HEK293T (cell line): ENCODE measurements around the gene CEP41.
A peak's percentile ranks its signal among the peaks of the same experiment; 100 is the strongest.

Experiments
- CTCF ChIA-PET: fragments of 350-600 bp; formaldehyde crosslinking; extraction: SDS; loops from one replicate; lab custom pipeline; 2021; ENCODE audit warnings: antibody characterized with exemption, inconsistent platforms; lab: Yijun Ruan, JAX
- POLR2A ChIA-PET: fragments of 350-600 bp; formaldehyde crosslinking; extraction: SDS; loops from one replicate; lab custom pipeline; 2020; ENCODE audit warnings: antibody characterized with exemption, inconsistent platforms; lab: Yijun Ruan, JAX
- DNase-seq: peaks from one replicate; pipeline ENCODE4 v3.0.0; 2012; ENCODE audit warnings: mixed read lengths; ENCODE audit errors: extremely low spot score
- ARNT ChIP-seq: fragments of 450-650 bp; IDR thresholded peaks from 2 replicates; pipeline ENCODE4 v1.6.1; 2017; ENCODE audit warnings: mild to moderate bottlenecking
- BHLHE40 ChIP-seq: fragments of 450-650 bp; IDR thresholded peaks from 2 replicates; pipeline ENCODE4 v1.6.1; 2016; ENCODE audit warnings: mild to moderate bottlenecking, moderate library complexity, borderline replicate concordance
- CTBP1 ChIP-seq: fragments of 450-650 bp; IDR thresholded peaks from 2 replicates; pipeline ENCODE4 v1.6.1; 2016; ENCODE audit warnings: borderline replicate concordance
- ELF4 ChIP-seq: fragments of 450-650 bp; IDR thresholded peaks from 2 replicates; pipeline ENCODE4 v1.6.1; 2017; ENCODE audit warnings: antibody characterized with exemption
- FOXA1 ChIP-seq: fragments of 450-650 bp; IDR thresholded peaks from 2 replicates; pipeline ENCODE4 v1.6.1; 2016; ENCODE audit warnings: mild to moderate bottlenecking
- FOXK2 ChIP-seq: fragments of 450-650 bp; IDR thresholded peaks from 2 replicates; pipeline ENCODE4 v1.6.1; 2016; ENCODE audit warnings: mild to moderate bottlenecking
- FOXM1 ChIP-seq: fragments of 450-650 bp; IDR thresholded peaks from 2 replicates; pipeline ENCODE4 v1.6.1; 2017; ENCODE audit warnings: mild to moderate bottlenecking, borderline replicate concordance
- HDGF ChIP-seq: fragments of 450-650 bp; IDR thresholded peaks from 2 replicates; pipeline ENCODE4 v1.6.1; 2017; ENCODE audit warnings: antibody characterized with exemption, borderline replicate concordance
- L3MBTL2 ChIP-seq: fragments of 450-650 bp; conservative IDR thresholded peaks from 2 replicates; pipeline ENCODE4 v1.6.1; 2016; ENCODE audit warnings: mild to moderate bottlenecking
- LEF1 ChIP-seq: fragments of 450-650 bp; IDR thresholded peaks from 2 replicates; pipeline ENCODE4 v1.6.1; 2017; ENCODE audit warnings: mild to moderate bottlenecking, borderline replicate concordance
- NFRKB ChIP-seq: fragments of 450-650 bp; IDR thresholded peaks from 2 replicates; pipeline ENCODE4 v1.6.1; 2016; ENCODE audit warnings: mild to moderate bottlenecking, moderate library complexity
- SP1 ChIP-seq: fragments of 450-650 bp; IDR thresholded peaks from 2 replicates; pipeline ENCODE4 v1.6.1; 2017
- SUZ12 ChIP-seq: fragments of 450-650 bp; IDR thresholded peaks from 2 replicates; pipeline ENCODE4 v1.6.1; 2016; ENCODE audit warnings: mild to moderate bottlenecking
- TARDBP ChIP-seq: fragments of 450-650 bp; IDR thresholded peaks from 2 replicates; pipeline ENCODE4 v1.6.1; 2016
- ZNF384 ChIP-seq: fragments of 450-650 bp; IDR thresholded peaks from 2 replicates; pipeline ENCODE4 v1.6.1; 2016
- TF ChIP-seq, protein P1 (sequence below): fragments of 450-650 bp; IDR thresholded peaks from 2 replicates; pipeline ENCODE4 v1.6.1; 2016

Gene CEP41

DNA sequence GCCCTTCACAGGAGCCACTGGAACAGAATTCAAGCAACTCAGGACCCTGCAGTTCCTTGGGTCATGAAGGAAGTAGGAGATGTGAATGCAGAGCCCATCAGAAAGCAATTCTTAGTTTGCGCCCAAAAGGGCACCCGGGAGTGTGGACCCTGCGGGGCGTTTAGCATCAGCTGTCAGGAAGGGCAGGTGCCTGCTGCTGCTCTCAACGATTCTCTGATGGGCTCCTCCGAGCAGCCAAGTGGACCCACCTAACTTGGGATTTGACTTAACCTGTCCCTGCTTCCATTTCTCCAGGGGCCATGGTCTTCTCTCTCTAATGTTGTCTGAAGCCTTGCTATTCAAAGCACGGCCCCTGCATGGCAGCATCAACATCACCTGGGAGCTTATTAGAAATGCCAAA is 79.1 kb downstream of the CEP41 start:
- TF ChIP-seq HDGF (no peak), NFRKB (no peak)
- DNase-seq = no peak
- ChIA-PET CTCF (no interaction called here), POLR2A (no interaction called here)

DNA sequence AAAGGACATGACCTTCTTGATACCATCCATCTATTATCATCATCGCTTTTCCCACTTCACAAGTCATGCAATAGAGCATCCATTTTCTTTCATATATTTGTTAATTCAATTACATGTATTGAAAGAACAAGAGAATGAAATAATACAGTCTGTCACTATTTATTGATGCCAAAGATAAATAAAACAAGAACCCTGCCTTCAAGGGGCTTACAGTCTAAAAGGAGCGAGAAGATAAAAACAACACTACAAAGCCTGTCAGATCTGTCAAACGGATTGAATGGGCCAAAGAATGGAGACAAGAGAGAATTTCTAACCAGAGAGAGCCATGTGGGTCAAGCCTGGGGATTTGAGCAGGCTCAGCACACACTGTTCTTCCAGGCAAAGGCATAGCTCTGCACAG is 80.3 kb downstream of the CEP41 start:
- DNase-seq = no peak
- POLR2A ChIA-PET = no interaction called here
- TF ChIP-seq ZNF384 (no peak), TARDBP (no peak), ELF4 (no peak), L3MBTL2 (no peak), FOXM1 (no peak), HDGF (no peak), FOXK2 (no peak), SUZ12 (no peak), FOXA1 (no peak), BHLHE40 (no peak), ARNT (no peak), NFRKB (no peak), CTBP1 (no peak), LEF1 (no peak), SP1 (no peak)
- TF ChIP-seq, protein P1, sequence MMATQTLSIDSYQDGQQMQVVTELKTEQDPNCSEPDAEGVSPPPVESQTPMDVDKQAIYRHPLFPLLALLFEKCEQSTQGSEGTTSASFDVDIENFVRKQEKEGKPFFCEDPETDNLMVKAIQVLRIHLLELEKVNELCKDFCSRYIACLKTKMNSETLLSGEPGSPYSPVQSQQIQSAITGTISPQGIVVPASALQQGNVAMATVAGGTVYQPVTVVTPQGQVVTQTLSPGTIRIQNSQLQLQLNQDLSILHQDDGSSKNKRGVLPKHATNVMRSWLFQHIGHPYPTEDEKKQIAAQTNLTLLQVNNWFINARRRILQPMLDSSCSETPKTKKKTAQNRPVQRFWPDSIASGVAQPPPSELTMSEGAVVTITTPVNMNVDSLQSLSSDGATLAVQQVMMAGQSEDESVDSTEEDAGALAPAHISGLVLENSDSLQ = no peak
- CTCF ChIA-PET = no interaction called here

DNA sequence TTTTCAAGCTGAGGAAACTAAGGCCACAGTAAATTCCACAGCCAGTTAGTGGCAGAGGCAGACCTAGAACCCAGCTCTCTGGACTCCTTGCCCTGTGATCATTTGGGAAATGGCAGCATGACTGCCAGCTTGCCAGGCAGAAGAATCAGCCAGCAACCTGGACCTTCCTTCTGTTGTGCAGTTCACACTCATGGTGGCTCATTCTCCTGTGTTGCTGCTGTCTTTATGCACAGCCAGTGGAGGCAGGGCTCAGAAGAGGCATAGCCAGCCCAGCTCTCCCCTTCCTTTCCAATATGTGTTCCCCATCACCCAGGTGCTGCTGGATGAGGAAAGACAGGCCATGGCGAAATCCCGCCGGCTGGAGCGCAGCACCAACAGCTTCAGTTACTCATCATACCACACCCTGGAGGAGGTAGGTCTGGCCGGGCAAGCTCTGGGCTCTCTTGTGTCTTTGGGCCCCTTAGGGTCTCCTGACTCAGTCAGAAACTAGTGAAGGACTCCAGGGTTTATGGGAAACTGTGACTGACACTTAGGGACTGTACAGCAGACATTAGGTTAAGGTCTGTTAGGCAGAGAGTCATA is 81.4 kb downstream of the CEP41 start:
- ChIA-PET CTCF (no interaction called here), POLR2A (no interaction called here)
- no peak for DNase-seq
- no peak for TF ChIP-seq SP1
- no peak for TF ChIP-seq LEF1
- TF ChIP-seq BHLHE40 = no peak

DNA sequence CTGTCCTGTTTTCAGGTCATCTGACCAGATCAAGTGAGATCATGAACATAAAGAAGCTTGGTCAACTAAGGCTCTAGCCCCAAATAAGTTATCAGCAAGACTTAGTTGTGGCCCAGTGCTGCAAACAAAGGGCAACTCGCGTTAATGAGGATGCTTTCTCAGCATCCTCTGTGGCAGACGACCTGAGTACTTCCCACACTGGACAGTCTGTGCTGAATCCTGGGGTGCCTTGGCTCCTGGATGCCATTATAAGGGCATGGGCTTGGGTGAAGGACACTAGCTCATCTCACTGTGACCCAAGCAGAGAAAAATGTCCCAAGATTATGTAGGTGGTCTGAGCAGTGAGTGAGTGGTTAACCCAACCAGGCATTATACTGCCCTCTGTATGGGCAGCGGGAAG is 82.3 kb downstream of the CEP41 start:
- DNase-seq = no peak
- ChIA-PET CTCF (interaction anchor here (0.9 kb wide), 1 partner anchor 34 kb away, joined by 3 read pairs; no protein-coding TSS in a partner anchor), POLR2A (no interaction called here)
- TF ChIP-seq, protein P1 = no peak

DNA sequence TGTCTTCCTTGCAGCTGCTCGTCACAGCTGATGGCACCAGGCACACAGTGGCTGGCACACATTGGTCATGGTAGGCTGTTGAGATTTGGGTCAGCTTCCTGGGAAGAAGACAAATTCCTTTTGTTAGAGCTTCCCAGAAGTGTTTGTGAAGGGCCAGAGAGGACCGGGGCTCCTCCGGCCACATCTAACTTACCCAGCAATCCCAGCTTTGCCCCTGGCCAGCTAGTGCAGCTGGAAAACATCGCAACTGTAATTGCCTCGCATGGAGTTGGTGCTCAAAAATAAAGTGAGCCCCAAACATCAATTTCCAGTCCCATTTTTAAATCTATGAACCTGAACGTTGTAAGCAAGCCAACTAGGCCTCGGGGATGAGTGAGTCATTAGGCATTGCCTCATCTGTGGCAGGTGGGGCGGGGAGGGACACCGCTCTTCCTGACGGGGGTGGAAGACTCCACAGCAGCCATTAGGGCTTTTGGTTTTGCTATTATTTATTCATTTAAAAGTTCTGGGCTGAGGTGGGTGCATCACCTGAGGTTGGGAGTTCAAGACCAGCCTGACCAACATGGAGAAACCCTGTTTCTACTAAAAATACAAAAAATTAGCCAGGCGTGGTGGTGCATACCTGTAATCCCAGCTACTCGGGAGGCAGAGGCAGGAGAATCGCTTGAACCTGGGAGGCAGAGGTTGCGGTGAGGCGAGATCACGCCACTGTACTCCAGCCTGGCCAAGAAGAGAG is 83.8 kb downstream of the CEP41 start:
- ChIA-PET POLR2A (interaction anchor here (0.7 to 1.1 kb wide), 2 partner anchors 151 to 1760 kb away, joined by 3 read pairs; partner anchors contain the start of gene TMEM209), CTCF (interaction anchor here (0.6 kb wide), 1 partner anchor 181 kb away, joined by 7 read pairs; no protein-coding TSS in a partner anchor)
- no peak for DNase-seq

DNA sequence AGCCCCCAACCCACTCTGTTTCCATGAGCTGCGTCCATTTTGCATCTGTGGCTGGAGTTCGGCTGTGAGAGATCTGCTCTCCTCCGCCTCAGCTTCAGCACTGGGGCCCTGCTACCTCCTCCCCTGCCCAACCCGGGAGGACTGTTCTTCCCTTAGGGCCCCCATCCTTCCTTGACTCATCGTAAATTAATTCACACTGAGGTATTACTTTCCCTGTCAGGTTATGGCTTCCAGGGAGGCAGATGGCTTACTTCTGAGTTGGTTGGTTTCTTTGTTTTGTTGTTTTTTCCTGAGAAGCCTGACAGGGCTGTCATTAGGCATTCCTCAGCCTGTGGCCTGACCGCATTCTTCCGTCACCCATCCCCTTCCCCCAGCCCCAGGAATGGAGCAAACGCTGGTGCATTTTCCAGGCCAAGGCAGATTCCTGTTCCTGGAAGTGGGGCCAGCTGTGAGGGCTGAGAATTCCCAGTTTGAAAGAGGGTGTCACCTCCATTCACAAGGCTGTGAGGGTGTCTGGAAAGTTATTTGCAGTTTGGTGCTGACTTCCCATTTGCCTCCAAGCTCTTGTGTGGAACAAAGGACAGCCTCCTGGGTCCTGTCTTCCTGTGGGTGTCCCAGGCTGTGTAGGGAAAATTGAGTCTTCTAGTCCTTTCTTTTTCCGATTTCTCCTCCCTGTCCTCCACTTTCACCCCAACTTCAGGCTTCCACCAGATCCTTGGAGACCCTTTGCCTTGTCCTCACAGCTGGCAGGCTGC is 84.5 kb downstream of the CEP41 start:
- no peak for TF ChIP-seq NFRKB
- TF ChIP-seq, protein P1 = peak; percentile 86
- no peak for TF ChIP-seq ELF4
- ChIA-PET CTCF (no interaction called here), POLR2A (interaction anchor here (0.7 to 1.1 kb wide), 2 partner anchors 83 to 151 kb away, joined by 3 read pairs; partner anchors contain the start of gene TMEM209)
- no peak for DNase-seq

More for the DNA sequence above, 83.8 kb downstream of the CEP41 start:
- TF ChIP-seq NFRKB (no peak), SP1 (no peak)

DNA sequence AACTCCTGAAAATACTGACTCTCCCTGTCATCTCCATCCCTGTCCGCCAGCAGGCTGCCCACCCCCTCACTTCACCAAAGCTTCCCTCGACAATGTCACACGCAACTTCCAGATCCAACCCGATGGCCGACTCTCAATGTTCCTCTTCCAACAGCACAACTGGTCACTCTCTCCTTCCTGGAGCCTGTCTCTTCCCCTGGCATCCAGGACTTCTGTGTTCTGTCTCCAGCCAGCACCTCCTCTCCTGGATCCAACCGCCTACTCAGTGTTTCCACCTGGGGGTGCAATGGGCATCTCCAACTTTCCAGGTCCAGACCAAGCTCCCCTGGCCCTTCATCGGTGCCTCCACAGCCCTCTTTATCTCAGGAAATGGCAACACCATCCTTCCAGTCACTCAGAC is 87.6 kb downstream of the CEP41 start:
- POLR2A ChIA-PET = no interaction called here
- TF ChIP-seq NFRKB = no peak
- TF ChIP-seq, protein P1 = no peak
- TF ChIP-seq ARNT = no peak
- TF ChIP-seq SUZ12 = no peak
- no peak for TF ChIP-seq FOXA1
- no peak for TF ChIP-seq SP1
- no peak for TF ChIP-seq LEF1
- CTCF ChIA-PET = interaction anchor here (0.7 kb wide), 1 partner anchor 403 kb away, joined by 3 read pairs; no protein-coding TSS in a partner anchor
- DNase-seq = no peak
